ENCODE data around the gene COX8C. TPM values are rescaled to one million over a fixed set of nuclear protein-coding genes. Genes with fewer than 3 reads are reported as not detected.

Gene COX8C
- total and polyA plus RNA-seq, 10 of the 15 experiments (the other 5 are each of a cell fraction or from before 2014, with no cell fraction given) = 0.15 to 0.20 TPM; not detected in 8

DNA sequence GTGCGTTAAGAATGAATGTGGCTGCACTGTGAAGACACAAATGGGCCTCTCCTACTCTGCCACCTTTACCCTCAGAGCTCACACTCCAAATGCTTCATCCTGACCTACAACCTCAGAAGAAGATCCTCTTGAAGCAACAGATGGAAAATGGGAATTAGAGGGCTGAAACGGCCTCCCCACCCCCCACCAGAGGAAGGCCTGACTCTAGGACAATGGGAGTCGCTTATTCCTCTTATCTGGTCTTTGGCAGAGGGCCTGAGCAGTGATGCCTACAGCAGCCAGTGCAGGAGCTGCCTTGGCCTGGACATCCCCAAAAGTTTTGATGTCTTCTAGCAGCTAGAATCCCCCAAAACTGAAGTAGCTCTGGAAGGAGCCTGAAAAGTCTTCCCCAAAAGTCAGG lies 43.3 kb upstream of the COX8C start:
- H4K20me1 ChIP-seq (ENCODE audit: control insufficient read depth, insufficient read depth) = peaks cover 5% of the 10 kb centered on the region; the same call in 1 of the 2 replicates

More for the DNA sequence above, 43.3 kb upstream of the COX8C start:
- no peak for ATAC-seq
- no peak overlapping the region for H3K9ac ChIP-seq (ENCODE audit: control insufficient read depth, insufficient read depth, low read length)
- BruUV-seq (replicated peaks) = no TSS peak
- no peaks in the 10 kb centered on the region for H3K4me1 ChIP-seq (ENCODE audit: control insufficient read depth, insufficient read depth, low read length)
- intact Hi-C loops (cut with micrococcal nuclease; ENCODE audit: unreplicated experiment) = no loop called here
- H3K36me3 ChIP-seq (ENCODE audit: control insufficient read depth in 2 of 2, insufficient read depth in 2 of 2, low read length in 1 of 2) = peaks cover 0 to 2% of the 10 kb centered on the region in 2 experiments; a peak in 2 of 4 replicates
- TF ChIP-seq, protein P1, sequence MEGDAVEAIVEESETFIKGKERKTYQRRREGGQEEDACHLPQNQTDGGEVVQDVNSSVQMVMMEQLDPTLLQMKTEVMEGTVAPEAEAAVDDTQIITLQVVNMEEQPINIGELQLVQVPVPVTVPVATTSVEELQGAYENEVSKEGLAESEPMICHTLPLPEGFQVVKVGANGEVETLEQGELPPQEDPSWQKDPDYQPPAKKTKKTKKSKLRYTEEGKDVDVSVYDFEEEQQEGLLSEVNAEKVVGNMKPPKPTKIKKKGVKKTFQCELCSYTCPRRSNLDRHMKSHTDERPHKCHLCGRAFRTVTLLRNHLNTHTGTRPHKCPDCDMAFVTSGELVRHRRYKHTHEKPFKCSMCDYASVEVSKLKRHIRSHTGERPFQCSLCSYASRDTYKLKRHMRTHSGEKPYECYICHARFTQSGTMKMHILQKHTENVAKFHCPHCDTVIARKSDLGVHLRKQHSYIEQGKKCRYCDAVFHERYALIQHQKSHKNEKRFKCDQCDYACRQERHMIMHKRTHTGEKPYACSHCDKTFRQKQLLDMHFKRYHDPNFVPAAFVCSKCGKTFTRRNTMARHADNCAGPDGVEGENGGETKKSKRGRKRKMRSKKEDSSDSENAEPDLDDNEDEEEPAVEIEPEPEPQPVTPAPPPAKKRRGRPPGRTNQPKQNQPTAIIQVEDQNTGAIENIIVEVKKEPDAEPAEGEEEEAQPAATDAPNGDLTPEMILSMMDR (IDR thresholded peaks at IDR 0.05 in 2 of 3, conservative IDR thresholded peaks at IDR 0.05 in 1 of 3; ENCODE audit: control insufficient read depth in 2 of 3, extremely low read depth in 1 of 3, insufficient read depth in 1 of 3, low read depth in 3 of 3, low read length in 3 of 3) = no peak
- TF ChIP-seq CEBPB (IDR thresholded peaks at IDR 0.05; ENCODE audit: borderline replicate concordance in 1 of 2, low read depth in 2 of 2, low read length in 2 of 2) = no peak
- TF ChIP-seq RB1 (IDR thresholded peaks at IDR 0.05; ENCODE audit: borderline replicate concordance) = no peak
- no peak for TF ChIP-seq IRF4 (IDR thresholded peaks at IDR 0.05; ENCODE audit: low read depth, low read length)
- TF ChIP-seq RCOR1 (conservative IDR thresholded peaks at IDR 0.05; ENCODE audit: low read depth, low read length) = no peak
- ChIA-PET SMC1A (ENCODE audit: uncharacterized antibody, unreplicated experiment) (interaction anchor here (0.6 kb wide), 1 partner anchor 62 kb away, joined by 3 read pairs; no protein-coding TSS in a partner anchor), POLR2A (no interaction called here), CTCF (no interaction called here), RAD21 (ENCODE audit: unreplicated experiment) (no interaction called here)
- WGBS (ENCODE audit: insufficient coverage, insufficient replicate concordance, low lambda C conversion rate, missing lambda C conversion rate) = 72% methylated on average over 3 of the region's 3 CpGs
- H3K4me3 ChIP-seq = no peak overlapping the region
- H3K79me2 ChIP-seq (ENCODE audit: control insufficient read depth, insufficient read depth, low read length) = peaks cover 33% of the 10 kb centered on the region
- in situ Hi-C loops (cut with MboI) = no loop called here
- H3K27me3 ChIP-seq (replicated peaks in 1 of 2; ENCODE audit: control insufficient read depth in 2 of 2, insufficient read depth in 2 of 2, low read length in 1 of 2) = no peaks in the 10 kb centered on the region
- no peak for FAIRE-seq
- no peak overlapping the region for H3K27ac ChIP-seq (ENCODE audit: control insufficient read depth, insufficient read depth)
- DNase-seq (ENCODE audit: low read depth, low spot score) = no peak
- H3K9me3 ChIP-seq (replicated peaks; ENCODE audit: control insufficient read depth, insufficient read depth, low read length) = no peaks in the 10 kb centered on the region
- H2AFZ ChIP-seq (ENCODE audit: control insufficient read depth, low read depth, low read length) = no peak overlapping the region
- H3K4me2 ChIP-seq (ENCODE audit: control insufficient read depth, insufficient read depth) = no peak overlapping the region

Data from GM12878 (cell line).